Muscle of arm (tissue), 12 donors: ENCODE results near the gene IGFL3. TPM values are rescaled to one million over a fixed set of nuclear protein-coding genes. Genes with fewer than 3 reads are reported as not detected.

ENCODE experiments used
- DNase-seq: peaks from one replicate; pipeline ENCODE4 v3.0.0-alpha.2; 2013
- polyA plus RNA-seq, 12 donors: library from polyadenylated mRNA; unstranded; fragments of 120-200 nt; gene quantifications; one replicate each; pipeline ENCODE4 v1.2.1, GENCODE V29; 2013; ENCODE audit not compliant: insufficient read length in 12 of 12

Gene IGFL3
- polyA plus RNA-seq, 12 donors: not detected

- peak; percentile 29 for DNase-seq
Observed at GRCh38 chr19:46076951-46077814, 47.3 kb downstream of the IGFL3 start.

DNA sequence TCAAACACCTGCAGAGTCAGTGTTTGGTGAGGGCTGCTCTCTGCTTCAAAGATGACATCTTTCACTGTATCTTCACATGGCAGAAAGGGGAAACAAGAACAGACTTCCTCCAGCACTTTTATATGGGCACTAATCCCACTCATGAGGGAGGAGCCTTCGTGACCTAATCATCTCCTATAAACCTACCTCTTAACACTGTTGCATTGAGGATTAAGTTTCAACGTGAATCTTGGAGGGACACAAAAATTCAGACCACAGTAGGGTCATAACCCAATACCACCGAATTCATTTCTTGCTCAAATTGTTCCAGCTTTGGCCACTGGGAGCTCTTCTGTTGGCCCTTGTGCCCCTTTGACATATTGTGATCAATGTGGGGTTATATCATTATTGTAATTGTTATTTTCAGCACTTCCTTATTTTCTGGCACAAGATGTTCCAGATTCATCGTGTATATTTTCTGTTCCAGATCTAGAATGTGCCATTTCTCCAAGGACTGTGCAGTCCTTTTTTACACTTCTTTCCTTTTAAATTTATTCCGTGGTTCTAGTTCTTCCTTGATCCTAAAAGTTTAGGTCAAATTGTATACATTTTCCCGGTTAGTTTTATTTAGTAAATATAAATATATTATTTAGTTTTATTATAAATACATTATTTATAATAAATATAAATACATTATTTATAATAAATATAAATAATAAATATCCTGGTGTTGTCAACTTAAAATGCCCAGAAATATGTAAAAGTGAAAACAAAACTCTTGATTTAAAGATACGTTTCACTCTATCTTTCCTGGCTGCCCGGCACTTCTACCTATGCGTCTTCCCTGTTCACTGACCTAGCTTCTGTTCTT lies 48.2 kb downstream of the IGFL3 start:
- no peak for DNase-seq

DNA sequence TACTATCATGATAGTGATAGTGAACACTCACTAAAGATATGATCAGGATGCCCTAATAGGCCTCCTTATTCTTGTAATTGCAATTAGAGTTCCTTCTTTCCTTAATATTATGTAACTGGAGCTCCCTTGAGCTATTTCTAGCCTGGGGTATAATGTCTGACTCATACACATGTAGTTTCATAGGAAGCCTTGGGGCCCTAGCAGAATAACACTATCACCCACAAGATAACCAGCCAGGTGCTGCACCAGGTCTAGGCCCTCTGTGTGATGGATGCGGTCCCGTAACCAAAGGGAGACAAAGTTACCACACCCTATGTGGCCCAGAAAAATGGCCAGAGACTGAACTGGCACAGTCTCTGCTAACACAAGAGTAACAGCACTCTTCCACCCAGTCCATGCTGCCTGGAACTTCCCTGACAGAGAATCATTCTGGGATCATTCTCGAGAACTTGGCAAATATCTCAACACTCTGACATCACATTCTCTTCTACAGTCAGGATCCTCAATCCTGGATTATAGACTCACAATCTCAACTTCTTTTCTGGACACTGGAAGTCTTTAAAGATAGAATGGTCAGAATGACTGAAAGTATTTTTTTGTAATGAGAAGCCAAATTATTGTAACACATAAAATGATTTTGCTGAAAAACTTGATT lies 51.1 kb downstream of the IGFL3 start:
- DNase-seq: no peak

Other genes with a start within 250 kb of the IGFL3 start
- 10 to 100 TPM in 10 of 12 donors, 1 to 10 TPM in 1, not detected in 1; 8.9 to 27.3 (median 12.8) TPM for gene IRF2BP1, start 238.5 kb downstream of the IGFL3 start, polyA plus RNA-seq
- 1 to 10 TPM in 11 of 12 donors, not detected in 1; 2.2 to 7.6 (median 3.7) TPM for gene MYPOP, start 222.1 kb downstream of the IGFL3 start, polyA plus RNA-seq
- not detected for gene NANOS2, start 209.9 kb downstream of the IGFL3 start, polyA plus RNA-seq
- gene NOVA2, start 150.8 kb downstream of the IGFL3 start, polyA plus RNA-seq: 1 to 10 TPM in 11 of 12 donors, not detected in 1; 2.8 to 4.8 (median 3.7) TPM
- 10 to 100 TPM in 1 of 12 donors, 1 to 10 TPM in 10, not detected in 1; 4.5 to 12.3 (median 5.6) TPM for gene CCDC61, start 129.2 kb downstream of the IGFL3 start, polyA plus RNA-seq
- 1 to 10 TPM in 1 of 12 donors, under 1 TPM in 6, not detected in 5; 0.28 to 4.1 (median 0.62) TPM for gene PGLYRP1, start 101.6 kb downstream of the IGFL3 start, polyA plus RNA-seq
- gene IGFL4, start 83.7 kb downstream of the IGFL3 start, polyA plus RNA-seq: 1 to 10 TPM in 10 of 12 donors, not detected in 2; 1.4 to 8.9 (median 5.1) TPM
- gene IGFL2, start 23.6 kb upstream of the IGFL3 start, polyA plus RNA-seq: 10 to 100 TPM in 2 of 12 donors, 1 to 10 TPM in 1, under 1 TPM in 2, not detected in 7; 0.46 to 27.1 (median 9.4) TPM
- gene IGFL1, start 105.1 kb upstream of the IGFL3 start, polyA plus RNA-seq: 10 to 100 TPM in 1 of 12 donors, 1 to 10 TPM in 2, not detected in 9; 1.7 to 10.6 (median 4.7) TPM
- gene HIF3A, start 172.4 kb upstream of the IGFL3 start, polyA plus RNA-seq: 100 to 1,000 TPM; 132 to 479 (median 292) TPM
- 10 to 100 TPM in 11 of 12 donors, not detected in 1; 50.8 to 91.5 (median 60.9) TPM for gene PPP5C, start 222.4 kb upstream of the IGFL3 start, polyA plus RNA-seq